G401.6 (cell line): ENCODE results near the gene LCE1D.

Experiments
- FAIRE-seq: peaks from 2 replicates; lab custom pipeline; 2012; peaks lifted over from hg19 to GRCh38; lab: Jason Lieb, UNC

The LCE1D gene, protein sequence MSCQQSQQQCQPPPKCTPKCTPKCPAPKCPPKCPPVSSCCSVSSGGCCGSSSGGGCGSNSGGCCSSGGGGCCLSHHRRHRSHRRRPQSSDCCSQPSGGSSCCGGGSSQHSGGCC

DNA sequence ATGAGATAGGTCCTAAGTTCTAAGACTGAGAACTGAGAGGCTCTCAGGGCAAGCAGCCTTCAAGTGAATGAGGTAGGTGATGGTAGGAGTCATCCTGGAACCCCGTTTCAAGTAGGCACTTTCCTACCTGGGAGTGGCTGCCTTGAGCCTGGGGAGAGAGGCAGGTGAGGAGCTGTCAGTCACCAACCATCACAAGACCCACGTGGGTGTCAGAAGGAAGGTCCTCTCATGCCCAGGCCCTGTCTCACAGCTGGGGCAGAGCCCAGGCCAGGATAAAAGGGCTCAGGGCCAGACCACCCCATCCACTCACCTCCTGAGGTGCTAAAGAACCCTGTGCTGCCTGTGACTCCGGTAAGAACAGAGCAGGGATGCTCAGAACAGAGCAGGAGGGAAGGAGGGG, at the start of gene LCE1D:
Gene LCE1D, plus strand, starts transcription at position 301 of the 400 bp plus-strand sequence. CDS start 1,074 bp downstream, outside the sequence.
- FAIRE-seq: no peak

- no peak for FAIRE-seq
Observed at GRCh38 chr1:152747831-152748230, 48.7 kb upstream of the LCE1D start.

GRCh38 chr1:152752225-152752624, 44.3 kb upstream of the LCE1D start:
- FAIRE-seq: no peak

DNA sequence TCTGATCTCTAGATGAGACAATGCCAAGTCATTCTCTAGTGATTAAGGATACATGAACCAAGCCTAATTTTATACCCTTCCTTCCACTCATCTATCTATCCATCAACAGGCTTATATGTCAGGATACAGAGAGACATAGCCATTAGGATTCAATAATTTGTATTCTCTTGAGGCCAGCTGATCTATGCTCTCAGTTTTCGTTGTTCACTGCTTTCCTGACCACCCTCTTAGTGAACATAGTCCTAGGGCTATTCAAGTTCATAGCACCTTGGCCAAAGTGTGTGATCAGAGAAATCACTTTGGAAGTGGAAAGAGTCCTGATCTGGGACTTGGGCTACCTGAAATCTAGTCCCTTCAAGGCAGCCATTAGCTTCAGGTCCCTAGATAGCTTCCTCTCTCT, 42.9 kb upstream of the LCE1D start:
- no peak for FAIRE-seq

GRCh38 chr1:152756872-152757271, 39.6 kb upstream of the LCE1D start:
- FAIRE-seq: no peak

GRCh38 chr1:152757747-152758146, 38.8 kb upstream of the LCE1D start, which contains the start of gene KPRP:
KPRP (plus strand) TSS chr1:152758025; CDS start chr1:152759589, 1,564 bp downstream.
- FAIRE-seq: no peak

DNA sequence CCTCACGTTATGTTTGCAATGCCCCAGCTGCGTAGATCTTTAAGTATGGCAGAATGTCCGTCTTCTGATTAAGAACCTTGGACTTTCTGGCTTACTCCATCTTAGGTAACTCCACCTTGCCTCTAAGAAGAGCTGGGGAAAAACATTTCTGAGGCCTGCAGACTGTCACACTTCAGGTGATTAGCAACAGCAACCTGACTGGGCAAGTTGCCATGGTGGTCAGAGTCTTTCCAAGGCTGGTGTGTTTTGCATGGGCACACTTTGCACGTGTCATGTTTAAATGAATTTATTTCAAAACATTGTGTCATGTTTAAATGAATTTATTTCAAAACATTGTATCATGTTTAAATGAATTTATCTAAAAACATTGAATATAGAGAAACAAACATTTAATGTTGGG, 37.9 kb upstream of the LCE1D start:
- no peak for FAIRE-seq

GRCh38 chr1:152759453-152760173, 36.9 kb upstream of the LCE1D start:
- no peak for FAIRE-seq

GRCh38 chr1:152760551-152761190, 35.9 kb upstream of the LCE1D start:
- no peak for FAIRE-seq

- no peak for FAIRE-seq
Observed at GRCh38 chr1:152761609-152762213, 34.8 kb upstream of the LCE1D start.

GRCh38 chr1:152768847-152769533, 27.5 kb upstream of the LCE1D start:
- no peak for FAIRE-seq

DNA sequence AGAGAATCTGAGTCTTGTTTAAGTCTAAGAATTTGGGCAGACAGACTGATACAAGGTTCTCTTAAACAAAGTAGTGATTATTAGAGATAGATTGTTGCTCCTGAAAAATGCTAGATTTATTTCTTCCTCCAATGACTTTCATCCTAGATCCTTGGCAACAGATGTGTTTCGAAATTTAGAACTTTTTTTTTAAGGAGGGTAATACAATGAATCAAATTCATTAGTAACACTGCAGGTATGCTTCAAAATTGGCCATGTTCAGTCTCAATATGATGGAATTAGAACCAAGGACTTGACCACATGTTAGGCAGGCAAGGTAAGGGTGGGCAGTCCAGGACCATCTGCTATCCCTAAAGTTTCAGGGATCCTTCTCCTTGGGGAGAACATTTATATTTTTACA, 26.1 kb upstream of the LCE1D start:
- no peak for FAIRE-seq

- FAIRE-seq: no peak
Observed at GRCh38 chr1:152774875-152775274, 21.6 kb upstream of the LCE1D start, which contains the start of gene LCE1F. LCE1F (plus strand) TSS chr1:152775140; CDS start chr1:152776372, 1,232 bp downstream.

- FAIRE-seq: no peak
Observed at GRCh38 chr1:152776361-152776760, 20.2 kb upstream of the LCE1D start.

DNA sequence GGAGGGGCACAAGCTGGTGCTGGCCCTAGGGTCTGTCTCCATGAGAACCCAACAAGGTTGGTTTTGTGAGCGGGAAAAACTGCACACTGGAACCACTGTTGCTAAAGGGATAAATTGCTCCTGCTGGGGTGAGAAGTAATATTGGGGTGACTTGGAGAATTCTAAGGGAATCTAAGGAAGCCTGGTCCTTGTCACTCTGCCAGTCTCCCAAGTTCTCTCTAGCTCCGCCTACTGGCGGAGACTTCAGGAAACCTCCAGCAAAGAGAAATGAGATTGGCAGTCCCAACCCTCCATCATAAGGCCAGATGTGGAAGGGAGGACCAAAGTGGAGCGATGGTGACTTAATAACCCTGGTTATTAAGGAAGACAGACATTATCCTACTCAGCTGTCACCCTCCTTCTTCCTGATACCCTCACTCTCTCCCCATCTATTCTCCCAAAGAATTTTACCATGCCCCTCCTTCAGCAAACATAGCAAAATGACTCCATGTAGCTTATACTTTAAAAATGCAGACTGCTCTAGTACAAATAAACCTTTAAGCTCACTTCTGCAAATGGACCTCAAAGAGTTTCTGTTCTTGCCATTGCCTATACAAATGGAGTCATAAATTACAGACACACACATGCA, 18.9 kb upstream of the LCE1D start:
- FAIRE-seq: no peak

- FAIRE-seq: no peak
Observed at GRCh38 chr1:152783095-152783494, 13.4 kb upstream of the LCE1D start.

DNA sequence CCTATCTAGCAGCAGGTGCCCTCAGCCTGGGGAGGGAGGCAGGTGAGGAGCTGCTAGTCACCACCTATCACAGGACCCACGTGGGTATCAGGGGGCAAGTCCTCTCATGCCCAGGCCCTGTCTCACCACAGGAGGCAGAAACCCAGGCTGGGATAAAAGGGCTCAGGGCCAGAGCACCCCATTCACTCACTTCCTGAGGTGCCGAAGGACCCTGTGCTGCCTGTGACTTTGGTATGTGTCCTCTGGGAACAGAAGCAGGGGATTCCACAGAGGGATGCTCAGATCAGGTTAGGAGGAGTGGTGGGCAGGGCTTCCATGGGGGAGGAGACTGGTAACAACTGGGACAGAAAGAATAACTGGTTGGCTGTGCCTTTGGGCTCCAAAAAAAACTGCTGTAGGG, 10.4 kb upstream of the LCE1D start, which contains the start of gene LCE1E:
Gene LCE1E, plus strand, starts transcription at position 181 of the 400 bp plus-strand sequence. CDS start 1,043 bp downstream, outside the sequence.
- FAIRE-seq: no peak

GRCh38 chr1:152795686-152796085, 835 bp upstream of the LCE1D start:
- FAIRE-seq: no peak

GRCh38 chr1:152801333-152801732, 4.8 kb downstream of the LCE1D start:
- no peak for FAIRE-seq

GRCh38 chr1:152806576-152806975, 10.1 kb downstream of the LCE1D start, which contains the start of gene LCE1C:
LCE1C (minus strand) TSS chr1:152806651; CDS start chr1:152805478, 1,173 bp downstream.
- FAIRE-seq: no peak

- FAIRE-seq: no peak
Observed at GRCh38 chr1:152811050-152811449, 14.5 kb downstream of the LCE1D start.

GRCh38 chr1:152811671-152812070, 15.2 kb downstream of the LCE1D start, which contains the start of gene LCE1B:
LCE1B (plus strand) TSS chr1:152811971; CDS start chr1:152812447, 476 bp downstream.
- no peak for FAIRE-seq
